Measurements from ENCODE around the gene STK32C.

The STK32C gene

DNA sequence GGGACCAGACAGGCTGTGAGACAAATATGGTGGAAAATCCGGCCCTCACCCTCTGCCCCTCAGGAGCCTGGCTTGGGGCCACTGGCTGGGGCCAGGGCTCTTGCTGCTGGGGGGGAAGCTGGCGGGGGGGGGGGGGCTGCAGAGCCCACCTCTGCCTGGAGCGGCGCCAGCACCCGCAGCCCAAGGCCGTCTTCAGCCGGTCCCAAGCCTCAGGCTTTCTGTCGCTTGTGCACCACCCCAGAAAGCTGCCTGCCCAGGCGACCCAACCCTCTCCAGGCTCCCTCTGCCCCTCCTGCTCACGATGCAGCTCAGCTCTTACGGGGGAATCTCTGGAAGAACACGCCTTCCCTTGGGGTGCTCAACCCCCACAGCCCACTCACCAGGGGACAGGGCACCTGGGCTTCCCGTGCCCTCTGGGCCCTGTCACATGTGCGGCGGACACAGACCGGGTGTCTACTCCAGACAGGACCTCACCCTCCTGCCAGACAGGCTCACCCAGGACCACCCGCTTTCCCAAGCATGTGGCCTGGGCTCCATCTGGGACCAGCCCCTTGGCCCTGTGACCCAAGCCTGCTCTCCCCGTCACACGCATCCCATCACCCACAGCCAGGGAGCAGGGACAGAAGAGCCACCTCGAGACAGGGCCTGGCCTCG is 77.1 kb downstream of the STK32C start:
- ChIA-PET CTCF (no interaction called here), POLR2A (no interaction called here)
- TF ChIP-seq ARNT (IDR thresholded peaks at IDR 0.05) (no peak), TARDBP (IDR thresholded peaks at IDR 0.05) (no peak), ELF4 (IDR thresholded peaks at IDR 0.05) (no peak), FOXK2 (IDR thresholded peaks at IDR 0.05) (no peak), CTBP1 (IDR thresholded peaks at IDR 0.05; ENCODE audit: borderline replicate concordance) (no peak), NFRKB (IDR thresholded peaks at IDR 0.05) (no peak), HDGF (IDR thresholded peaks at IDR 0.05; ENCODE audit: borderline replicate concordance) (no peak), SUZ12 (IDR thresholded peaks at IDR 0.05) (no peak), ZNF384 (IDR thresholded peaks at IDR 0.05) (no peak), LEF1 (IDR thresholded peaks at IDR 0.05; ENCODE audit: borderline replicate concordance) (no peak), PKNOX1 (IDR thresholded peaks at IDR 0.05) (no peak), L3MBTL2 (conservative IDR thresholded peaks at IDR 0.05) (no peak), BHLHE40 (IDR thresholded peaks at IDR 0.05; ENCODE audit: borderline replicate concordance) (no peak)
- no peak for DNase-seq (ENCODE audit: extremely low spot score)

DNA sequence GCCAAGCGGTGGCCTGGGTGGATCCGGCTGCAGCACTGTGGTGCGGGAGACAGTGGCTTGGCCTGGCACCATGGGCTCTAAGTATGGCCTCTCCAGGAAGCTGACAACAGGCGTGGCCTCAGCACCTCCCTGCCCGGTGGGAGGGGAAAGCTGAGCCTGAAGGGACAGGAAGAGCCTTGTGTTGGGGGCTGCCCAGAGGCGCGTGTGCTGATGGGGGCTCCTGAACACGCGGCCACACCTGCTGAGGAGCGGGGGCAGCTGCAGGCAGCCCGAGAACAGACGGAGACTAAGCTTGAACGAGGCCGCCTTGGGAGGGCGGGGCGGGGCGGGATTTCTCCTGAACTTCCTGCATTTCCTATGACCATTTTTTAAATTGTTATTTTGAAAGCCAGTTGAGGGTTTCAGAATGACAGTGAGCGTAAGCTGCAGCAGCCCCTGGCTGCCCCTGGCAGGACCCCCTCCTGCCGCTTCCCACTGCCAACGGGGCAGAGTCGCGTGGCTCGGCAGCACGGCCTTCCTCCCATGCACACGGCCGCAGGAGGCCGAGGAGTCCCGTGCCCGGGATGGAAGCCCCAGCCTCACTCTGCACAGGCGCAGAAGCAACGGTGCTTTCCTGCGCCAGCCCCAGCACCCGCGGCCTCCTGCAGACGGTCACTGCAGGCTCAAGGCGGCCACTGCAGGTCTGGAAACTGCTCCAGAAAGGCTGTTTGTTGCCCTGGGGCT is 77.8 kb downstream of the STK32C start:
- DNase-seq (ENCODE audit: extremely low spot score) = no peak
- CTCF ChIA-PET = no interaction called here
- POLR2A ChIA-PET = no interaction called here
- no peak for TF ChIP-seq PKNOX1 (IDR thresholded peaks at IDR 0.05)
- no peak for TF ChIP-seq FOXA1 (IDR thresholded peaks at IDR 0.05)
- TF ChIP-seq NFRKB (IDR thresholded peaks at IDR 0.05) = no peak
- TF ChIP-seq BHLHE40 (IDR thresholded peaks at IDR 0.05; ENCODE audit: borderline replicate concordance) = no peak
- no peak for TF ChIP-seq SUZ12 (IDR thresholded peaks at IDR 0.05)

DNA sequence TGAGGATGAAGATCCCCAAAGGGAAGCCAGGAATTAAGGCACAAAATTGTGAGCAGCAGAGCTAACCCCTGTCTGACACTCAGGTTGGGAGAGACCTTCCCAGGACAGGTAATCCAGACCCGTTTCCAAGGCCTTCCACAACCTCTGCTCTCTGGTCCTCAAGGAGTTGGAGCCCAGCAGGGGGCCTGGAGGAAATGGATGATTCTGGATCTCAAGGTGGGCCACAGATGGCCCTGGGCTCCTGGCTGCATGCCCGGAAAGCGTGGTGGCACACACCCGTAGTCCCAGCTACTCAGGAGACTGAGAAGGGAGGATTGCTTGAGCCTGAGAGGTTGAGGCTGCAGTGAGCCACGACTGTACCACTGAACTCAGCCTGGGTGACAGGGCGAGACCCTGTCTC is 78.7 kb downstream of the STK32C start:
- ChIA-PET CTCF (no interaction called here), POLR2A (no interaction called here)
- TF ChIP-seq HDGF (IDR thresholded peaks at IDR 0.05; ENCODE audit: borderline replicate concordance) = no peak
- DNase-seq (ENCODE audit: extremely low spot score) = no peak

DNA sequence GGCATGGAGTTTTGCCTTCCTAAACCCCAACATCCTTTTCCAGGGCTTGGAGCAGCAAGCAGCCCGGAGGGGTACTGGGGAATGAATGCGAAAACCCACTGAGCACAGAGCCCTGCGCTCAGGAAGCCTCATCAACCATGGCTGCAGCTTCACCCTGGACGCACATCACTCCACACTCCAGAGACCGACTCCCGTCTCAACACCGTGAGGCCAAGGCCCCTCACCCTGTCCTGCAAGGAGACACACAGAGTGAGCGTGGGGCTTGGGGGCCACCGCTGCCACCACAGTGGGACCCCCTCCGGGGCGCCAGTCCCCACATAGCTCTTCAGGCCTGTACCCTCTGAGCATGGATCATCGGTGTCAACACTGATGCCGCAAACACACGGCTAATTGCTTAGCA is 79.1 kb downstream of the STK32C start:
- CTCF ChIA-PET = no interaction called here

DNA sequence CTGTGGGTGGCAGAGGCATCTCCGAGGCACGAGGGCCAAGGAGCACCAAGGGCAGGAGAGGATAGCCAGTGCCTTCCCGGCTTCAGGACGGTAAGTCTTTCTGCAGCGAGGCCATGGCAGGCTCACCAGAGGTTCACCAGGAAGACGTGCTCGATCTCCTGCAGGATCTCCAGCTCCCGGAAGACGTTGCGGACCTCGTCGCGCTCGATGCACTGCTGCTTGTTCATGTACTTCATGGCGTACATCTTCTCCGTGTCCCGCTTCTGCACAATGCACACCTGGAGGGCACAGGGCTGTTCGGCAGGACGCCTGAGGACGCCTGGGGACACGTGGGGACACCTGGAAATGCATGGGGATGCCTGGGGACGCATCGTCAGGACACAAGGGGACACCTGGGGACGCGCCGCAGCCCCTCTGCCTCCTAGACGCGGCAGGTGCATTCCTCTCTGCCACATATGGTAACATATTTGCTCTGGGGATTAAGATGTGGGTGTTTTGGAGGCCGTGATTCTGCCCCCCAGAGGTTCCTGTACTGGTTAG is 79.8 kb downstream of the STK32C start:
- DNase-seq (ENCODE audit: extremely low spot score) = no peak
- ChIA-PET CTCF (no interaction called here), POLR2A (no interaction called here)
- TF ChIP-seq FOXA1 (IDR thresholded peaks at IDR 0.05) = no peak
- TF ChIP-seq PKNOX1 (IDR thresholded peaks at IDR 0.05) = no peak
- TF ChIP-seq BHLHE40 (IDR thresholded peaks at IDR 0.05; ENCODE audit: borderline replicate concordance) = no peak
- no peak for TF ChIP-seq FOXK2 (IDR thresholded peaks at IDR 0.05)
- TF ChIP-seq NFRKB (IDR thresholded peaks at IDR 0.05) = no peak
- TF ChIP-seq ARNT (IDR thresholded peaks at IDR 0.05) = no peak
- no peak for TF ChIP-seq L3MBTL2 (conservative IDR thresholded peaks at IDR 0.05)
- no peak for TF ChIP-seq HDGF (IDR thresholded peaks at IDR 0.05; ENCODE audit: borderline replicate concordance)
- no peak for TF ChIP-seq TARDBP (IDR thresholded peaks at IDR 0.05)
- TF ChIP-seq ZNF384 (IDR thresholded peaks at IDR 0.05) = no peak
- no peak for TF ChIP-seq CTBP1 (IDR thresholded peaks at IDR 0.05; ENCODE audit: borderline replicate concordance)
- TF ChIP-seq ELF4 (IDR thresholded peaks at IDR 0.05) = no peak
- TF ChIP-seq LEF1 (IDR thresholded peaks at IDR 0.05; ENCODE audit: borderline replicate concordance) = no peak
- no peak for TF ChIP-seq FOXM1 (IDR thresholded peaks at IDR 0.05; ENCODE audit: borderline replicate concordance)
- TF ChIP-seq SUZ12 (IDR thresholded peaks at IDR 0.05) = no peak
- no peak for TF ChIP-seq SP1 (IDR thresholded peaks at IDR 0.05)

More for the DNA sequence above, 79.1 kb downstream of the STK32C start:
- POLR2A ChIA-PET = no interaction called here
- TF ChIP-seq TARDBP (IDR thresholded peaks at IDR 0.05) (no peak), BHLHE40 (IDR thresholded peaks at IDR 0.05; ENCODE audit: borderline replicate concordance) (no peak), FOXK2 (IDR thresholded peaks at IDR 0.05) (no peak), SP1 (IDR thresholded peaks at IDR 0.05) (no peak), ARNT (IDR thresholded peaks at IDR 0.05) (no peak), PKNOX1 (IDR thresholded peaks at IDR 0.05) (no peak), NFRKB (IDR thresholded peaks at IDR 0.05) (no peak), HDGF (IDR thresholded peaks at IDR 0.05; ENCODE audit: borderline replicate concordance) (no peak)
- DNase-seq (ENCODE audit: extremely low spot score) = no peak

Data from HEK293T (cell line).